SH-SY5Y (cell line): Measurements from ENCODE around the gene S100A14.

ENCODE experiments used
- GATA2 ChIP-seq: IDR thresholded peaks from 2 replicates; pipeline ENCODE4 v1.6.1; 2011; ENCODE audit warnings: mild to moderate bottlenecking, low read depth, low read length
- GATA3 ChIP-seq: IDR thresholded peaks from 2 replicates; pipeline ENCODE4 v1.6.1; 2011; ENCODE audit warnings: low read depth, mild to moderate bottlenecking, low read length, moderate library complexity

S100A14 gene

DNA sequence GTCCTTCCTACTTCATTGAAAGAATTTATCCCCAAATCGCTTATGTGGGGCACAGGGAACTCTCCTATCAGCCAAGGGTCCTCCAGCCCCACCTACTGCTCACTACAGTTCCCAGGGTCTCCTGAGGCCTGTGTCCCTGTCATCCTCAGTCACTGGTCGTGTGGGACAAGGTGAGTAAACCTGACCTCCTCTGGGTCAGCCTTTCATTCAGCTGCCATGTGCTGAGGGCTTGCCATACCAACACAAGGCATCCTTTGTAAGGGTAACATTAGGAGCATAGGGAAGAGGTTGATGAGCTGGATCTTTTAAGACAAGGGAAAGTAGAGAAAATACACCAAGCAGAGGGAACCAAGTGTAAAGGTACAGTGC lies 31.2 kb upstream of the S100A14 start:
- TF ChIP-seq GATA2 (no peak), GATA3 (no peak)

GRCh38 chr1:153646672-153647345 lies 30.7 kb upstream of the S100A14 start:
- TF ChIP-seq GATA2 = no peak
- TF ChIP-seq GATA3 = no peak

DNA sequence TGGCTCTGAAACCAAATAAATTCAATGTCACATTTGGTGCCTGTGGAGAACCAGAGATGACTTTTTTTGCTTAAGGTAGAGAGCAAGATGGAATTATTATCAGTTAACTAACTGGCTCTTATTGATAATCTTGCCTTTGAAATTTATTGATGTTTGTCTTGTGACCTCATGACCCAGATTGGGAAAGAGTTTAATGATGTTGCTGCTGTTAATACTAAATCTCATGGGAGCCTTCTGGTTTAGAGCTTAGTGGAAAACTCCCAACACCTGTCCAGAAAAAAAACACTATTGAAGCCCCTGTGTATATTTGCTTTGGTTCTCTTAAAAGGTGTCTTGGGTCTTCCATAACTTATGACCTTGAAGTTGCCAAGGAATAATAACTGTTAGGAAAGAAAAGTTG lies 27.7 kb upstream of the S100A14 start:
- TF ChIP-seq GATA3 (no peak), GATA2 (no peak)

DNA sequence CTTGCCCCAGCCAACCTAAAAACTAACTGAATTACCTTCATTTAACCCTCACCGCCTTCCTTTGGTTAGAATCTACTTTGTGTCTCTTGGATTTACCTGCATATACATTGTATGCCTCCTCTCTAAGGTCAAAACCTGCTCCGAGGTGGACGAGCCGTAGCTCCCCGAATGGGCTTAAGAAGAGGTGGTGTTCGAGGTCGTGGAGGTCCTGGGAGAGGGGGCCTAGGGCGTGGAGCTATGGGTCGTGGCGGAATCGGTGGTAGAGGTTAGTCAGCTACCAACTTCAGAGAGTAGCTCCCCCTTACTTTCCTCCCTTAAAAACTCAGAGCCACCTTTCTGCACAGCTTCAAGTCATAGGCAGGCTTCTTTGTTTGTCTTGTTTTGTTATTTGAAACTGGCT lies 27.0 kb upstream of the S100A14 start:
- no peak for TF ChIP-seq GATA3
- TF ChIP-seq GATA2 = no peak

GRCh38 chr1:153642161-153642560 lies 26.0 kb upstream of the S100A14 start:
- no peak for TF ChIP-seq GATA3
- TF ChIP-seq GATA2 = no peak

DNA sequence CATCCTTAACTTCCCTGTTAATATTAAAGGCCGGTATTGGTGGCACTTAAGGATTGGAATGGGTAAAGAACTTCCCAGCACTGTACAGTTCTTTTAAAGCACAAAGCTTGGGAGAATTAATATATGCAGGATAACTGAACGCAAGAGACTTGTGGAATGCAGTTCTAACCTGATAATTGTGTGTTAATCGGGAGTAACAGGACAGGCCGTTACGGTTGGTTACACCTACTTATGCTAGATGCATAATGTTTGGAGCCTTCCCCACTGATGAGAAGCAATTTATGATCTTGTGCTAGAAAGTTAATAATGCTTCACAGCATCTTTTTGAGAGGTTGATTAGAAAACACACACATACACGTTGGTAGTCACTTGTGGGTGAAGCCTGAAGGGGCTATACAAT lies 24.7 kb upstream of the S100A14 start:
- TF ChIP-seq GATA2 (no peak), GATA3 (no peak)

DNA sequence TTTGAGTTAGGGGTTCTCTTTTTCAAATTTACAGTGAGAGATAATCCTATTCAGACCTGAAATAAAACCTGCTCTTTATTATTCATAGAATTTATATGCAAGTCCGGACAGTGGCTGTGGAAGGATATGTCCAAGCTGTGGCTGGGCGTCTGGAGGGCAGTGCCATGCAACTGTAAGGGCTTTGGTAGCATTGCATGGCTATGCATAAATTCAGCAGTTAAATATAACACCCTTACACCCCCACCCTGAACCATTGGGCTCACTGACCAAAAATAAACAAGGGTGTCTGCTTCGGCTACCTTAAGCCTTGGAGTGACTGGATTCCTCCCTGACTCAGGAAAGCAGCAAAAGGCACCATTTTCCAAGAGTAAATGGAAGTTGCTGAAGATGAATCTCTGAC lies 23.2 kb upstream of the S100A14 start:
- TF ChIP-seq GATA2 (no peak), GATA3 (no peak)

GRCh38 chr1:153638261-153638660 lies 22.1 kb upstream of the S100A14 start:
- TF ChIP-seq GATA2 (no peak), GATA3 (no peak)

DNA sequence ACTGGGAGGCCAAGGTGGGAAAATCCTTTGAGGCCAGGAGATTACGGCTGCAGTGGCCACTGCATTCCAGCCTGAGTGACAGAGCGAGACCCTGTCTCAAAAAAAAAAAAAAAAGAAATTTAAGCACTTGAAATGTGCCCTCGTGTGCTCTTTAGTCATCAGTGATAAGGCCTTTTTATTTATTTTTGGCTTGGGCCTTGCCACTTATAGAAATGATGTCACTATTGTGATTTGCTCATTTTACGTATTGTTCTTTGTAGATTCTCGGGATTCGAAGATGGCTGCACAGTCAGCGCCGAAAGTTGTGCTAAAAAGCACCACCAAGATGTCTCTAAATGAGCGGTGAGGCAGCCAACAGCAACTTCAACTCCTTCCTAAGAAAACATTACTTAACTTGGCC lies 20.2 kb upstream of the S100A14 start:
- TF ChIP-seq GATA3 = no peak
- TF ChIP-seq GATA2 = no peak

DNA sequence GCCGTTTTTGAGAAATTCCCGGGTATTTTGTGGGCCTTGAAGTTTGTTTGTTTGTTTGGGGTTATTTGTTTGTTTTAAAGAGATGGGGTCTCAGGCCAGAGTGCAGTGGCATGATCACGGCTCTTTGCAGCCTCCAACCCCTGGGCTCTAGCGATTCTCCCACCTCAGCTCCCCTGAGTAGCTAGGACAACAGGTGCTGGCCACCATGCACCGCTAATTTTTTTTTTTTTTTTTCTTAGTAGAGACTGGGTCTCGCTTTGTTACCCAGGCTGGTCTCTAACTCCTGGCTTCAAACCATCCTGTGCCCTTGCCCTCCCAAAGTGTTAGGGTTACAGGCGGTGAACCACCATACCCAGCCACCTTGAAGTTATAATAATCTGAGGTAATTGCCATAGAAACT lies 19.7 kb upstream of the S100A14 start:
- no peak for TF ChIP-seq GATA3
- no peak for TF ChIP-seq GATA2

GRCh38 chr1:153633754-153634665 lies 17.9 kb upstream of the S100A14 start, which contains the start of gene CHTOP:
Gene CHTOP (plus strand): TSS chr1:153634066. CDS start chr1:153636589, 2,523 bp downstream.
- no peak for TF ChIP-seq GATA2
- TF ChIP-seq GATA3 = no peak

DNA sequence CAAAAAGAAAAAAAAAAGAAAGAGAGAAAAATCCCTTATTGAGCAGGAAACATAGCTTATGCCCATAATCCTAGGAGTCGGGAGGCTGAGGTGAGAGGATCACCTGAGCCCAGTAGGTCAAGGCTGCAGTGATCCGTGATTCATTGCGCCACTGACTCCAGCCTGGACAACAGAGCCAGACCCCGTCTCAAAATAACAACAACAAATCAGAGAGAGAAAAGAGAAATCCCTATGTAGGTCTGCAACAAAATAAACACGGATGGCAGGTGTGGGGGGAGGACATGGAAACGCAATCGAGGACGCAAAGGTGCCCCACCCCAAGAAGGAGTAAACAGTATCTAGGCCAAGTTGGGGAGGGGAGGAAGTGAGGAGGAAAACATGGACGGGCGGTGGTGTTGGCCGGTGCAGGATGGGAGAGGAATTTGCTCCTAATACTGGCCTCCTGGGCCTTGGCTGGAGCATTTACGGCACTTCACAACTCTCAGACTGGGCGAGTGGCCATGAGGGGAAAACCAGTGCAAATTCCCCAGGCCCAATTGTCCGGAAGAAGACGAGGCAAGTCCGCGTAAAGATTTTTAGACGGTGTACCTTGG lies 17.1 kb upstream of the S100A14 start:
- TF ChIP-seq GATA3 = no peak
- TF ChIP-seq GATA2 = no peak

DNA sequence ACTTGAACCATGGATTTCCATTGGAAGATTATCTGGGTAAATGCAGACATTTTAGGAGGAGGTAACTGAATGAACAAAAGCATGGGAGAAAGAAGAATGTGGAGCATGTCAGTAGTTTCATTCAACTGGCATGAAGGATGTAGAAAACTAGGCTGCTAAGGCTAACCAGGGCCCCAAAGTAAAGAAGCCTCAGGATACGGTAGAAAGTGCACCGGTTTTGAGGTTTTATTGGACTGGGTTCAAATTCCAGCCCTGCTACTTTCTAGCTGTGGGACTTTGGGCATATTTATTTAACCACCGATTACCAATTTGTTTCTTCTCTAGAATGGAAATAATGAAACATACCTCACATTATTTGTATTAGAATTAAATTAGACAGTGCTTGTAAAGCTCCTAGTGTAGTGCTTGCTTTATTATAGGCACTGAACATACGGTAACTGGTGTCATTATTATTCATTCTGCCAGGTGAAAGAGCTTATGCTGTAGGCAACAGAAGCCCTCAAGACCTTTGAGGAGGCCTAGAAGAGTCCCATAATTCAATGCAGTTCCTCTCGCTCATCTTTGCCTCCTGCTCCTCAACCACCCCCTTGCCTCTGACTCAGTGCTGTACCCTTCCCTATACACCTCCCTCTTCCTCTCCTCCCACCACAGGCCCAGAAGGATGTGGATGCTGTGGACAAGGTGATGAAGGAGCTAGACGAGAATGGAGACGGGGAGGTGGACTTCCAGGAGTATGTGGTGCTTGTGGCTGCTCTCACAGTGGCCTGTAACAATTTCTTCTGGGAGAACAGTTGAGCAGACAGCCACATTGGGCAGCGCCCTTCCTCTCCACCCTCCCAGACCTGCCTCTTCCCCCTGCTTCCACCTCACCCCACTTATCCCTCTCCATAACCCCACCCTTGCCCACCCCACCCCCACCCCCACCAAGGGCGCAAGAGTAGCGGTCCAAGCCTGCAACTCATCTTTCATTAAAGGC lies 15.2 kb upstream of the S100A14 start:
- TF ChIP-seq GATA3 (no peak), GATA2 (no peak)
